ENCODE results near the gene DCAF15.
"Not testable (repeated sequence)": the region's sequence is repeated elsewhere in the genome, so short reads cannot be mapped to it uniquely, and the experiment has no call there.

The DCAF15 gene

GRCh38 chr19:13960863-13961784 is 8.8 kb downstream of the DCAF15 start:
- DNase-seq = no peak

GRCh38 chr19:13961826-13962698 is 9.8 kb downstream of the DCAF15 start:
- DNase-seq = no peak

- no peak for DNase-seq
Observed at GRCh38 chr19:13962699-13963602, 10.6 kb downstream of the DCAF15 start.

DNA sequence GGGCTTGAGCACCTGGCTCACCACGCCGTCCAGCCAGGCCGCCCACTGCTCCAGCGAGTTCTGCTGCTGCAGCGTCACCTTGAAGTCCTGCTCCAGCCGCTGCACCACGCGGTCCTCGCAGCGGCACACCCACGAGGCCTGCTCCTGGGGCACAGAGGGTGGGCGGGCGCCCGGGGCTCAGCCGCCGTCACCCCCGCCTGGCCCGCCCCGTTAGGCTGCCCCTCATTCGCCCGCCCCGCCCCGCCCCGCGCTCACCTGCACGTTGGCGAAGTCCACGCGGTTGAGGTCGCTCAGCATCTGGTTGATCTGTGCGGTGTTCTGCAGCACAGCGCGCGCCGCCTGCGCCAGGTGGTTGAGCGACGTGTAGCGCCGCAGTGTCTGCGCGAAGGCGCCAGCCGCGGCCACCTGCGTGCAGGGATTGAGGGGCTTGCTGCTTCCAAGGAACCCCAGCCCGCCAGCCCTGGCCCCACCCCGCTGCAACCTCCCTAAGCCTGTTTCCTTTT is 11.3 kb downstream of the DCAF15 start:
- DNase-seq = no peak

DNA sequence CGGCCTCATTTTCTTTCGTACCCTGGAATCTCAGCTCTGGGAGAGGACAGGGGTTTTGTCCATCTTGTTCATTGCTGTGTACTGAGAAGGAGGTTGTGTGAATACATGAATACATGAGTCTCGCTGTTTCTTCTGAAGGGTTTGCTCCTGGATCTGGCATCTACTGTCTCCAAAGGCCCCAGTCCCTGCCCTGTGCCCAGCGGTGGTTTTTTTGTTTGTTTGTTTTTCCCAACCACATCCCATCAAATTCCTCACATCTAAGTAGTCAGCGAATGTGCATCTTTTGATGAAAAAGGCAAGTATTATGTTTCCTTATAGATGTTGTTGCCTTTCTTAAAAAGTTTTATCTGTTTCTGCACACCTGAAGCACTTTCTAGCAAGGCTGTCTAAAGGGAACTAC is 12.5 kb downstream of the DCAF15 start:
- no peak for DNase-seq

DNA sequence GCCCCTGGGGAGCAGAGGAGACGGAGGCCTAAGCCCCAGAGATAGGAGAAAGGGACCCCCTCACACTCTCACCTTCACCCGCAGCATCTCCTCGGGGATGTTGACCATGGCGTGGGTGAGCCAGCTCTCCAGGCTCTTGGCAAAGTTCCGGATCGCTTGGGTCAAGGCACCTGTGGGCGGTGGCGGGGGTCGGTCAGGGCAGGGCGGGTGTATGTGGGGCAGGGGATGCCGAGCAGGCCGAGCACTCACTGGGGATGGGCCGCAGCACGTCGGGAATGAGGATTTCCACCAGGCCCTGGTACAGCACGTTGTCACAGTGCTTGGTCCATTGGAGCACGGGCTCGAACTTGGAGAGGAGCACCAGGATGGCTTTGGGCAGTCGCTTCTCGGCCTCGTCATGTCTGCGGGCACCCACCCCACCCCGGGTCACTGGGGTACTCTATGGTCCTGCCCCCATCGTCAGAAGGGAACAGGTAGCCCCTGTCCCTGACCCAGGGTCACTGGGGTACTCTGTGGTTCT is 13.1 kb downstream of the DCAF15 start:
- DNase-seq = no peak

GRCh38 chr19:13965926-13966683 is 13.8 kb downstream of the DCAF15 start:
- DNase-seq = no peak

- DNase-seq = no peak
Observed at GRCh38 chr19:13966684-13967128, 14.4 kb downstream of the DCAF15 start.

- DNase-seq = not testable (repeated sequence)
Observed at GRCh38 chr19:13967206-13967605, 14.9 kb downstream of the DCAF15 start.

DNA sequence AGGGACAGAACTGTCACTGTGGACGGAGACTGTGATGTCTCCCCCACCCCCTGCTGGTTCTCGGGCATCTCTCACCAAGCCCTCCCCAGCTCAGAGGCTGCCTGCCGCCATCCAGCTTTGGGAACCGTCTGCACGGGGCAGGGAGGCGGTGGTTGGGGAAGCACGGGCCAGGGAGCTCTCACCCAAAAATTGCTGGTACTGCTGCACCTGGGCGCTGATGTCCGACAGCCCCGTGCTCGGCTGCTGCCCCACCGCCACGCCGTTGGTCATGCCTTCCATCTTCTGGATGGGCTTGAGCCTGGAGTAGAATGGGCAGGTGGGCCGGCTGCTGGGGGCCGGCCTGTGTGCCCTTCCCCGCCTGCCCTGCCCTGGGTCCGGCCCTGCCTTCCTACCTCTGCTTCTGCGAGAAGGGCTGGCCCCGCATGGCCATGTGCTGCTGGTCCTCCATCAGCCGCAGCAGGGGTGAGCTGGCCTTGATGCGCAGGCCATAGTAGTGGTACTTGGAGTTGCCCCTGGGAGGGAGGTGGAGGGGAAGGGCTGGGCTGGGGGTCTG is 16.1 kb downstream of the DCAF15 start:
- DNase-seq = no peak

DNA sequence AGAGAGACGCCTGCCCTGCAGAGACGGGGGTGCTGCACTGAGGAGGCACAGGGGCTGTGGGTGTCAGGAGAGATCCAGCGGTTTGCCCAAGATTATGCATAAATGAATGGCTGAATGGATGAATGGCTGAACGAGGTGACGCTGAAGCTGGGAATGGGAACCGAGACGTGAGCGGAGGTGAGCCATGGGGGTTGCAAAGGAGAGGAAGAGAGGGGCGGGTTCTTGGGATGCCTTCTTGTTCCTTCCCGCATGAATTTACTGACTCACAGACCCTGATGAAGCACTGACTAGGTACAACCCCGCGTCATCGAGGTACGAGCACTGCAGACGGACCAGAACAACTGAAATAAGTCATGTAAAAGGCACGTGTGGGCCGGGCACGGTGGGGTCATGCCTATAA is 16.7 kb downstream of the DCAF15 start:
- DNase-seq = no peak

GRCh38 chr19:13969897-13970296 is 17.6 kb downstream of the DCAF15 start:
- no peak for DNase-seq

DNA sequence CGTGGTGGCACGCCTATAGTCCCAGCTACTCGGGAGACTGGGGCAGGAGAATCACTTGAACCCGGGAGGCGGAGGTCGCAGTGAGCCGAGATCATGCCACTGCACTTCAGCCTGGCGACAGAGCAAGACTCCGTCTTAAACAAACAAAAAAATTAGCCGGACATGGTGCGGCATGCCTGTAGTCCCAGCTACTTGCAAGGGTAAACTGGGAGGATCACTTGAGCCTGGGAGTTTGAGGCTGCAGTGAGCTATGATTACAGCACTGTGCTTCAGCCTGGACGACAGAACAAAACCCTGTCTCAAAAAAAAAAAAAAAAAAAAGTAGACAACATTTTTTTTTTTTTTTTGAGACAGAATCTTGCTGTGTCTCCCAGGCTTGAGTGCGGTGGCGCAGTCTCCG is 19.6 kb downstream of the DCAF15 start:
- not testable (repeated sequence) for DNase-seq

- DNase-seq = no peak
Observed at GRCh38 chr19:13972368-13973155, 20.3 kb downstream of the DCAF15 start.

DNA sequence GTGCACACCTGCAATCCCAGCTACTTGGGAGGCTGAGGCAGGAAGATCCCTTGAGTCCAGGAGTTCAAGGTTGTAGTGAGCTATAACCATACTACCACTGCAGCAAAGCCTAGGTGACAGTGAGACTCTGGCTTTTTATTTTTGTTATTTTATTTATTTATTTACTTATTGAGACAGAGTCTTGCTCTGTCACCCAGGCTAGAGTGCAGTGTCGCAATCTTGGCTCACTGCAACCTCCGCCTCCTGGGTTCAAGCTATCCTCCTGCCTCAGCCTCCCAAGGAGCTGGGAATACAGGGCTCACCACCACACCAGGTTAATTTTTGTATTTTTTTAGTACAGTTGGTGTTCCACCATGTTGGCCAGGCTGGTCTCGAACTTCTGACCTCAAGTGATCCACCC is 21.2 kb downstream of the DCAF15 start:
- not testable (repeated sequence) for DNase-seq

- peak in 1 of 2 experiments; percentile 74 for DNase-seq
Observed at GRCh38 chr19:13974073-13974472, 21.8 kb downstream of the DCAF15 start.

DNA sequence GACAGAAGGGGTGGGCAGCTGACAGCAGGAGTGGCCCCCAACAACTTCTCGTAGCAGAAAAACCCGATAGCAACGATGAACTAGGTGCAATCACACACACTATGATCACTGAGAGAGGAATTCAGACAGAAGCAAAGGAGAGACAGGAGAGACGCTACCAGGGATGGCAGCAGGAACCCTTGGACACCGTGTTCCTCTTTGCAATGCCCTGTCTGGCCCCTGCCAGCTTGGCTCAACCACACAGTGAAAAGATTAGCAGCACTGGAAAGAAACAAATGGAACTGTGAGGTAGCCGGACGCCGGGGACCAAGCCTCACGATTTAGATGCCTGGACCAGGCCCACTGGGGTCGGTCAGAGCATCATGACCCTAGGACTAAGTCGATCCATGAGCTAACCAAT is 23.6 kb downstream of the DCAF15 start:
- peak in 1 of 2 experiments; percentile 9 for DNase-seq

GRCh38 chr19:13976446-13976845 is 24.1 kb downstream of the DCAF15 start:
- DNase-seq = no peak

DNA sequence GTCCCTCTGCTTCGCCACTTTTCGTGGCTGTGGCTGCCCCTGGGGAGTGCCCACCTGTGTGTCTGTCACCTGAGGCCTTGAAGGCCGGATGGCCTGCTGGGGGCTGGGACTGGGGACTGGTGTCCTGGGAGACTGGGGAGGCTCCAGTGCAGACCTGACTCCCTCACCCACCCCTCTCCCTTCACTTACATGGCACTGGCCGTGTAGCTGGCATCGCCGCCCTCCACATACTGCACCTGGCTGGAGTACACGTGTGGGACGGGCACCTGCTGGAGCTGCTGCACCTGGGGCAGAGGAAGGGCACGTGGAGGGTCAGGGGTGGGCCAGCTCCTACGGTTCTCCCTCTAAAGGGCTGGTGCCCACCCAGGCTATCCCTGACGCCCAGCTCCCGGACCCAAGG is 25.5 kb downstream of the DCAF15 start:
- no peak for DNase-seq
